Body of pancreas (tissue), 4 donors: ENCODE results near the gene KCNK13.

Experiments
- CTCF ChIP-seq, 7 experiments: fragments of 450-650 bp in 4 of 7; fragments of 200-600 bp in 3 of 7; sonication (generic) in 3 of 7; IDR thresholded peaks; one replicate each; pipeline ENCODE4 v1.5.1; 2016 to 2019; ENCODE audit warnings: antibody characterized with exemption in 7 of 7
- POLR2A ChIP-seq, 3 donors: fragments of 450-650 bp; IDR thresholded peaks; one replicate each; pipeline ENCODE4 v1.6.1; 2016; ENCODE audit warnings: antibody characterized with exemption in 3 of 3, mild to moderate bottlenecking in 2 of 3

GRCh38 chr14:90175631-90176030 is 113.8 kb downstream of the KCNK13 start:
- TF ChIP-seq POLR2A (IDR thresholded peaks at IDR 0.05) (no peak), CTCF (IDR thresholded peaks at IDR 0.05) (no peak)
